Measurements from ENCODE around the gene BBX. TPM values are rescaled to one million over a fixed set of nuclear protein-coding genes. Genes with fewer than 3 reads are reported as not detected.

The BBX gene
- total RNA-seq, 1 donor from 2014 or later, result 93.6 TPM

DNA sequence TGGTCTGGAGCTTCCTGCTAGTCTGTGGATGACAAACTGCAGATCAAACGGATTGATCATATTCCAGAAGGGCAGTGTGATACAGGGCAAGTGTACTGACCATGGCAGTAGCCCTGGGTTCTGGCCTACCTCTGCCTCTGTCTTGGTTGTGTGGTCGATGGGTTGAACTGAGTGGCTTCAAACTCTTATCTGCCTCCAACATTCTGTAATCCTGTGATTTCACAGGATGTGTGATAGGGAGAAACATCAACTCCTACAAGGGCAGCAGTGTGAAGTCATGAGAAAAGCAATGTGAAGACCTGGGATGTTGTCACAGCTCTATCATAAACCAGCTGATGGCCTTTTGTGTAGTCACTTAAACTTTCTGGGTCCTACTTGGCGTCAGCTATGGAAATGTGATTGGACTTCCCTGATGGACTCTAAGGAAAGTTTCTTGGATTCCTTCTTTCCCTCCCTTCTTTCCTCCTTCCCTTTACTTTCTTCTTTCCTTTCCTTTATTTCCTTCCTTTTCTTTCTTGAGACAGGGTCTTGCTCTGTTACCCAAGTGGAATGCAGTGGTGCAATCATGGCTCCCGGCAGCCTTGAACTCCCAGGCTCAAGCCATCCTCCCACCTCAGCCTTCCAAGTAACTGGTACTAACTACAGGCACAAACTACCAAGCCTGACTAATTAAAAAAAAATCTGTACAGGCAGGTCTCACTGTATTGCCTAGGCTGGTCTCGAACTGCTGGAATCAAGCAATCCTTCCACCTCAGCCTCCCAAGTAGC lies 114.8 kb downstream of the BBX start:
- no peak for DNase-seq (ENCODE audit: low spot score)
- no peak for ATAC-seq
- intact Hi-C loops (cut with DNase I), result no loop called here

DNA sequence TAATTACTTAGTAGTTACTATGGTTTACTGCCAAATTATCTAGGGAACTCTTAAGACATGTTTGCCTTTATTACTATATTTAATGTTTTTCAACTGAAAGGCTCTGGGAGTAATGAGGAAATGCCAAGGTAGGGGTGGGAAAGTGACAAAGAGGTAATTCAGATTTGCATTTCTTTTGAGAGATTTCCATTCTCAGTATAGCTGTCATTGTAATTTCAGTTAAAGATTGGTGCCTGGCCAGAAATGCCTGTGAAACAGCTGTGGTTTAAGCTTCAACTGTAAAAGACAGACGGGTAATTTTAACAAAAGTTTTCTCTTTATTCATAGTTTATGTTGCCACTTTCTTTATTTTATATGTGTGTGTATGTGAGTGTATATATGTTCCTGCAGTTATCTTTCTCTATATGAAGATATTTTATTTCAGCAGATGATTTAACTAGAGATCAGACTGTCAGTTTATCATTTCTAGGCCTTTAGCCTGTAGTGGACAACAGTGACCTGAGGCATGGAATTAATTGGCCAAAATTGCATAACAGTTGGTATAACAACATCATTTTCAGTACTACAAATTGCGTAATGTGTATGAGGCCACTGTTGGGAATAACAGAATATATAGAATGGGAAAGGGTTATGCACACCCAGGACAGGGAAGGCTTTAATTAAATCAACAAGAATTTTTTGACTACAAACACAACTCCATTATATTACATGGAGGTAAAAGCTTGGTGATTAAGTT lies 119.0 kb downstream of the BBX start:
- DNase-seq (ENCODE audit: low spot score) (no peak), ATAC-seq (peak; percentile 70)
- intact Hi-C loops (cut with DNase I), result no loop called here

DNA sequence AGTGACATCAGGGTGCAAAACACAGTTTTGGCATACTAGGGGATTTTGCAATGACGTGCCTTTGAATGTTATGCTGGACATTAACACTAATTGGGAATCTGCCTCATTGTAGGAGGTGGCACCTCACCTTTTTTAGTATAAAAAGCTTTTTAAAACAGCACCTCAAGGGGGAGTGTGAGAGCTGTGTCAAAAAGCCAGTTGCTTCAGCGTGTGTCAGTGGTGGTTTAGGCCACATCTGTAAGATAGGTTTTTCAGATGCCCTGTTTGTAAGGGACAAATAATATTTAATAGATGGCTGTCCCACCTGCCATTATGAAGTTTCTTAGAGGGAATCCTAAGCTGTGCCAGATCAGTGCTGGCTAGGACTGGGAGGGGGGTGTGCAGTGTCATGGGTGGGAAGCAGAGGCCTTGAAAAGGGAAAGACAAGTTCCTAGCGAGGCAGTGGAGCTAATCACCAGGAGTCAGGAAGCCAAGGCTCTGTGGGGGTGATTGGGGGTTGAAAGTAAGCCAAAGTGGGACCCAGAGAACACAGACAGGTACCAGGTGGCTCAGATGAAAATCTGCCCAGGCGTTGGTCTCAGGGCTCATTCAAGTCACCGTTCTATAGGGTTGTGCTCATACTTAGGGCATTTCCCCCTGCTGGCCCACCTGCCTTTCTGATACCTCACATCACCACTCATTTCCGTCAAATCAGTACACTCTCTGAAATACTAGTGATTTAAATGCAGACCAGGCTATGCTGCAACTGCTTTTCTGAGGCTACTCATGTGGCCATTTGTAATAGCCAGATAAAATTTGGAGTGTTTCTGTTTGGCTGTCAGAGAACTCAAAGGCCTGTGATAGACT lies 120.5 kb downstream of the BBX start:
- ATAC-seq, result no peak
- intact Hi-C loops (cut with DNase I), result no loop called here
- no peak for DNase-seq (ENCODE audit: low spot score)

DNA sequence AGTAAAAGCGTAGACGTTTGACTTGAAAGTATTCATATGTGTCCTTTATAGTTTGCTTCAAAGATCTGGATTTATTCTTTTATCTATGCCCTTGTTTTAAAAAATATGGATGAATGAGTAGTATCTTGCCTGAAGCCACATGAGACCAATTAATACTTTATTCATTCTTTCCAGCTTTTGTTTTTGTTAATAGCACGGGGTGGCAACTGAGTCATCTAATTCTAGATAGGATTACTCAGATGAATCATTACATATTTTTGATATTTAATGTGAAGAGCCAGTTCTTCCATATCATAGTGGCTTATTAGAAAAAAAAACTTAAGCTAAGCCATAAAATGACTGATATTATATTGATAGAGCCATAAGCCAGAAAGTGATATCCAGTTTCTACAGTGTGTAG lies 121.9 kb downstream of the BBX start:
- DNase-seq (ENCODE audit: low spot score) (no peak), ATAC-seq (no peak)
- intact Hi-C loops (cut with DNase I), result no loop called here

DNA sequence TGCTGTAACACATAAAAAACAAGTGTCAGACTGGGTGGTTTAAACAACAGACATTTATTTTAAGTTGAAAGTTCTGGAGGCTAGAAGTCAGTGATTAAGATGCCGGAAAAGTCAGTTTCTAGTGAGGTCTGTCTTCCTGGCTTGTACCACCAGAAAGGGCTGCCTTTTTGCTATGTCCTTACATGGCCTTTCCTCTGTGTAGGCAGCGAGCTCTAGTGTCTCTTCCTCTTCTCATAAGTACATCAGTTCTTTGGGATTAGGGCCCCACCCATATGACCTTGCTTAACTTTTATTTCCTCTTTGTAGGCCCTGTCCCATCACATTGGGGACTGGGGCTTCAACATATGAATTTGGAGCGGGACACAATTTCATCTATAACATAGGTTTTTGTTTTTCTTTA lies 128.0 kb downstream of the BBX start:
- no peak for ATAC-seq
- intact Hi-C loops (cut with DNase I), result loop anchor here (10.0 kb wide), 1 partner anchor 754 kb away; no protein-coding TSS in a partner anchor

DNA sequence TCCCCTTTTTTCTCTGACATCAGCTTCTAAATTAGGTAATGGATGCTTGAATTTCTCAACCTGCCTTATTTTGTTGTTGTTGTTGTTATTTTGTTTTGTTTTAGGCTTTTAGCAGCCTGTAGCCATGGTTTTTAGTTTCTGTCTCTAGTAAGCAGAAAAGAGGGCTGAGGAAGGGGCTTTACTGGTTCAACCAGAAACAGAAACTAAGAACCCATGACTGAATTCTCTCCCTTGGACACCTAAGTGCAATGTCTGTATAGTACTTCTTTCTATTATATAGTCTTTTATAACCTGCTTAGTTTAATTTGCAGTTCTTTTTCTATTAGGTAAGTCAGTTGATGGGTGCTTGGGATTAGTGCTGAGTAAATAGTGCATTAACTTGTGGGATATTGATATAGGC lies 129.0 kb downstream of the BBX start:
- ATAC-seq, result no peak
- DNase-seq (ENCODE audit: low spot score), result no peak
- intact Hi-C loops (cut with DNase I), result loop anchor here (10.0 kb wide), 1 partner anchor 753 kb away; no protein-coding TSS in a partner anchor

More for the DNA sequence above, 128.0 kb downstream of the BBX start:
- DNase-seq (ENCODE audit: low spot score), result no peak

DNA sequence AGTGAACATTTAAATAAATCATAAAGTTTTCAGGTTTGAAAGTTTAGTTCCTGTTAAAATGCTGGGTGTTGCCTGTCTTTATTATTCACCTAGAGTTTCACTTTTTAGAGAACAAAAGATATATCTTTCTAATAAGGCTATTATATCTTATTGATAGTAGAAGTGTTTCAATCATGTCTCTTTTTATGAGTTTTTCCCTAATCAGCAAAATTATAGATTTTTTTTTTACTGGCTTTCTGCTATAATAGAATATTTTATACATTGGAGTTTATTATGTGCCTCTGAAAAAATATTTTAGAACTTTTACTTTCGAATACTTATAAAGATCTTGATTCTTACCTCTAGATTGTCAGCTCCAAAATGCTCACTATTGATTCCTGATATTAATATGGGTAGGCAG lies 131.5 kb downstream of the BBX start:
- DNase-seq (ENCODE audit: low spot score), result no peak
- ATAC-seq, result no peak
- intact Hi-C loops (cut with DNase I), result loop anchor here (10.0 kb wide), 1 partner anchor 751 kb away; no protein-coding TSS in a partner anchor

DNA sequence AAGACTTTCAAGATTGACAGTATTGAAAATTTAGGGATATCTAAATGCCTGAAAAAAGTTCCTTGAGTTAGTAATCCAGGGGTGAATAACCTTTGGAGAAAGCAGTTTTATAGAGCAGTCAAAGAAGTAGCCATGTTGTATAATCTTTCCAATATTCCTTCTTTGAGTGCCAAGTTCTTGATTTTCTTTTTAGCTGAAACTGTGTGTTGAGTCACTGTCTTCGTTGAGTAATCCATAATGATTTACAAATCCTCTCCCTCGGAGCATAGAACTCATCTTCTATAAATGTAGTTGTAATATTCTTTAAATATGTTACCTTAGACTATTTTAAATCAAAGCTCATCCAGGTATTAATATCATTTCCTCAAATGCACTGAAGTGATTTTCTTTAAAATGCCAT lies 135.2 kb downstream of the BBX start:
- DNase-seq (ENCODE audit: low spot score) (no peak), ATAC-seq (no peak)
- intact Hi-C loops (cut with DNase I), result loop anchor here (10.0 kb wide), 1 partner anchor 747 kb away; no protein-coding TSS in a partner anchor

DNA sequence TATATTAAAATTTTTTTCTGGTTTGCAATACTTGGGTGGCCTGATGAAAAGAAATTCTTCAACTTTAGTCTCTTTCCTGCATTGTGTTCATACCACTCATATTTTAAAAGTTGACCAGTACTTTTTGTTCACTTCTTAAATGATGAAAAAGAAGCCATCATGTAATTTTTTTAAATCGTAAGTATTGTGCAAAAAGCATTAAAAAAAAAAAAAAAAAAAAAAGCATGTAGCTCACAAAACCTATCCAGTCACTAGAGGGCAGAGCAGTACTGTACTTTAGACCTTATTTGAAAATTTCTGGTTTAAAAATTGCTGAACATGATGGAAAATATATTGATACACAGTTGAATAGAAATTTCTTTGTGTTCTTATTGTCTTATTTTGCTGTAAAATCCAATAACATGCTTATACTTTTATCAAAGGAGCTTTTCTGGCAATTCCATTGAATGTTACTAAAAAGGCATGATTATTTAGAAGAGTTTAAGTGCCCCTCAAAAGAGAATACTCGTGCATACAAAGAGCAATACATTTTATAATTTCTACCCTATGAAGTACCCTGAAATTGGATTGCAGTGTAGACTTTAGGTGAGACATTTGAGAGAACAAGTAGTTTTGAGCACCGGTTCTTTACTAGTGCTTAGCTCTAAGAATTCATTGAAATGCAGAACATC lies 137.7 kb downstream of the BBX start:
- ATAC-seq (peak; percentile 61), DNase-seq (ENCODE audit: low spot score) (no peak)
- intact Hi-C loops (cut with DNase I), result no loop called here

DNA sequence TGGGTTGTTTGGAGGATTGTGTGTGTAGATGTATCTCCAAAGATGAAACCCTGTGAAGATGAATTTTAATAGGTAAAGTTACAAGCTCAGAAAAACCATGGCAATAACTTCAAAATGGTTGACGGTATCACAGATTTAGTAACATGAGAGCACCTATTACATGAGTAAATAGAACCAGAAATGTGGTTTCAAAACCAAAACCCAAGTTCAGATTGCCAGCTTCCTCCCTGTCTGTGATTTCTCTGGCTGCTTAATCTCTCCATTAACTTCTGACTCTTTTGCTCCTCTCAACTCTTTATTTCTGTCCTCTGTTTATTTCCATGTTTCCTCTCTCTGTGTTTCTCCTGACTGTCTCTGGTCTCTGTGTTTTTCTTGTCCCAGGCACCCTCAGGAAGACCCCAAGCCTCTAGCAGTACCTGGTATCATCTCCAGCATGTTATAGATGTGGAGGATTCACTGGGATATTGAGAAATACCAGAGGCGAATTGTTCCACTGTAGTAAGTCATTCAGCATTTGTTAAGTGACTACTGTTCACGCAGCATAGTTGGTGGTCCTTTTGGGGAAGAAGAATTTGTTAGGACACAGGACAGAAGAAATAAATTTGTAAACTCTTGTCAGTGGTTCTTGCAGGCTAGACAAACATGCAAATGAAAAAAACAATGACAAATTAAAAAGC lies 138.8 kb downstream of the BBX start:
- ATAC-seq, result no peak
- DNase-seq (ENCODE audit: low spot score), result no peak
- intact Hi-C loops (cut with DNase I), result no loop called here

DNA sequence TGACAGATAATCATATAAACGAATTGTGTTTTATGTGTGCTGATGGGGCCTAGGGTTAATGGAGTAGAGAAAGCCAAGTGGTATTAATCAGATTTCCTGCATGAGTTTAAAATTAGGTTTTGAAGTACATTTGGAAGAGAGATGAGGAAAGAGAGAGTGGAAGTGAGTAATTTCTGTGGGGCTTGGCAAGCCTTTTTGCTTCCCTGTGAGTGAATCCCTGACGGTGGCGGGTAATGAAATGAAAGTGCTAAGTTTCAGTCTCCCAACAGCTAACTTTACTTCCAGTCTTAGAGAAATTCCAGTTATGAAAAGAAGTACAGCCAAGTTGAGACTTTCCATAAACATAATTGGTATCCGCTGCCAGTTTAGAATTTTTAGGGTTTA lies 139.4 kb downstream of the BBX start:
- ATAC-seq (peak; percentile 85), DNase-seq (ENCODE audit: low spot score) (no peak)
- intact Hi-C loops (cut with DNase I), result no loop called here

DNA sequence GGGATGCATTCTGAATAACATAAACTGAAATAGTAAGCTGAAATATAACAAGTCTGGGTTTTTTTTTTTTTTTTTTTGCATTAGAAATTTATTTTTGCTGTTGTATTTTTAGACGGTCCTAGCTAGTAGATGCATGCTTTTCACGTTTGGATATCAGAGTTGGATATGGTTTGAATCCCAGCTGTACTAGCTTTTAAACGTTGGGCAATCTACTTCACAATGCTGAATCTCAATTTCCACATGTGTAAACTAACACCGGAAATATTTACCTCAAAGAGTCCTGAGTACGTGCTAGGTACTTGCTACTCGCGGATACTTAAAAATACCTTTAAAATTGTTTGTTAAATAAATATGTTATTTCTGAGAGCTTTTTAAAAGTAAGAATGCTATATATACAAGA lies 139.8 kb downstream of the BBX start:
- intact Hi-C loops (cut with DNase I), result no loop called here
- DNase-seq (ENCODE audit: low spot score) (no peak), ATAC-seq (peak; percentile 52)

DNA sequence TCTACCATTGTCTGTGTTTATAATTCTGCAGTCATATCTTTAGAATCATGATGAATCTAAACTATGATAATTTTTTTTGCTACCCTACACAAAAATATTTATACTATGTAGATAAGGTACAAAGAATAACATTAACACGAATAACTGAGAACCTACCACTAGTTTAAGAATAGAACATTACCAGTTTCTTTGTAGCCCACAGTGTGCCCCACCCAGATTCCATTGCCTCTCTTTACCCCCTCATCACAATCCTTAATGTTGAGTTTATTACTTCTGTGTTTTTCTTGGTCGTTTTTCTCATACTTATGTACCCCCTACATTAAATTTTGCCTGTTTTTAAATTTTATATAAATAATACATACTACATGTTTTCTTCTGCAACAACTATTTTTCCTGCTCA lies 140.5 kb downstream of the BBX start:
- no peak for DNase-seq (ENCODE audit: low spot score)
- no peak for ATAC-seq
- intact Hi-C loops (cut with DNase I), result no loop called here

DNA sequence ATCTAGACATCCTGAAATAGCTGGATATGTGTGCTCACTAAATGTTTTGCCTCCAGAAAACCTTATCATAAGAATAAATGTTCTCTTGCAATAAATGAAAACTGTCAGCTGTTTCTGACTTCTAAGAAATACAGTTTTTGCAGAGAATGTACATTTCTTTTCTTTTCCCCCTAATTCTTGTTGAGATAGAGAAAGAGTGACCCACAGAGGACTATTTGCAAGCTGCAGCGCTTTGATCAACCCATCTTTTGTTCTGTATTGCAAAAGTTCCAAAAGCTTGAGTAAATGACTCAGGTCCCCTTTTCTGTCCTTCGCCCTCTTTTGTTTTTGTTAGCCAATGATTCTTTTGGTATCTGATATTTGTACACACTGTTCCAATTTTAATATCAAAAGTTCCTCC lies 141.9 kb downstream of the BBX start:
- ATAC-seq (no peak), DNase-seq (ENCODE audit: low spot score) (no peak)
- intact Hi-C loops (cut with DNase I), result no loop called here

DNA sequence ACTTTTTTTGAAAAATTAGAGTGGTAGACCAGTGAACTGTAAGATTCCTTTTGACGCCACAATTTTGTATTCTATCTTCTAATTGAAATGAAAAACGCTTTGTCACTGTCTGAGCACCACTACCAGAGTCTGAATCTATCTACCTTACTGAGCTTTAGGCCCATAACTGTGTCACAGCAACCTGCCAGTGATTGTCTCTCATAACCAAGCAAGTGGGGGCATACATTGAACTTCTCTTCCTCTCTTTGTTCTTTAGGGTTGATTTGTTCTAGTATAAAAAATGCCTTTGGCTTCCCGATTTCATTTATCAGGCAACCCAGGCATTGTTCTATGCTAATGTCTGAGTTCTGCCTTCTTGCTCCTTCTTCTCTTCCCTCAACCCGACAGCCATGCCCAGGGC lies 142.6 kb downstream of the BBX start:
- intact Hi-C loops (cut with DNase I), result no loop called here
- no peak for DNase-seq (ENCODE audit: low spot score)
- ATAC-seq, result no peak

DNA sequence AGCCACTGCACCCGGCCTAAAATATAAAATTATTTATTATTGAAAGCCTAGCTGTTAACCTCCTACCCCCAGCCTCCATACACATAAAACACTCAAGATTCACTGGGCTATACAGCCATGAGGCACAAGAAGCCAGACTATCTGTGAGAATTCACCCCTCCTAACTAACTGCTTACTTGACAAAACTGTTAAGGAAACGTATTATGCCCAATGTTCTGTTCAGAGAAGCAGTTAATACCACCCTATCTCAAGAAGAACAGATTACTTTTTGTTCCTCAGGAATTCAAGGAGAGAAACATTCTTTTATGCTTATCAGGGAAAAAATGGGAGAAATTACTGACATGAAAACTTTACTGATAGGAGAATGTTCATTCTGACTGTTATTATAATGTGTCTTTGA lies 144.1 kb downstream of the BBX start:
- no peak for ATAC-seq
- no peak for DNase-seq (ENCODE audit: low spot score)
- intact Hi-C loops (cut with DNase I), result no loop called here

DNA sequence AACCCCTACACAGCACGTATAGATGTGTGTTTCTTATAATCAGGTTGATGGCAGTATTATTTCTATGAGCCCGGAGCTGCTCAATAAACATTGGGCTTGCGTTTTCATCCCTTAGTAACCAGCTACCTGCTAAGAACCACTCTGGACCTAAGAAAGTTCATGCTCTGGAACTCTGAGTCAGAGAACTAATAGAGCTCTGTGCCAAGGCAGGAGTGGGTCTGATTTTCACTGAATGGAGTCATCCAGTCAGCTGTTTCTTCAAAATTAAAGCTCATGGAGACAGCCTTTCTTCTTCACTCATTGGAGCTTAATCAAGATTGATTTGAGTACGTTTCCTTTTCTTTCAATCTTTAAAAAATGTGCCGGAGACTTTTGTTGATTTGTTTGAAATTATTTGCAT lies 145.7 kb downstream of the BBX start:
- DNase-seq (ENCODE audit: low spot score), result no peak
- no peak for ATAC-seq
- intact Hi-C loops (cut with DNase I), result no loop called here

DNA sequence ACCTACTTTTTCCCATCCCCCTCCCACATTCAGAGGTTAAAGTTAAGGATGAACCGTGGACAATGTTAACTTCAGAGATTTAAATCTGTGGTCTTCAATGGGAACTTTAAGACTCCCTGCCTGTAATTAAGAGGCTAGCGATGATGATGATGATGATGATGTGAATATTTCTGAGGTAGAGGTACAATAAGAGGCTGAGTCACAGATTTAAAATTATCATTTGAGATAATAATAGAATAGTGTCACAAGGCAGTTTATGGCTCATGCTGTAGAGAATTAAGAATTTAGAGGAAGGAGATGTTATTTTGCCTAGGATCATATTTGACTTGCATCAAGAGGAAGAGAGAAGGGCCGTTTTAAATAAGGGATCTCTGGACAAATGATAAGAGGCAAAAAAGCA lies 146.2 kb downstream of the BBX start:
- no peak for ATAC-seq
- DNase-seq (ENCODE audit: low spot score), result no peak
- intact Hi-C loops (cut with DNase I), result no loop called here

DNA sequence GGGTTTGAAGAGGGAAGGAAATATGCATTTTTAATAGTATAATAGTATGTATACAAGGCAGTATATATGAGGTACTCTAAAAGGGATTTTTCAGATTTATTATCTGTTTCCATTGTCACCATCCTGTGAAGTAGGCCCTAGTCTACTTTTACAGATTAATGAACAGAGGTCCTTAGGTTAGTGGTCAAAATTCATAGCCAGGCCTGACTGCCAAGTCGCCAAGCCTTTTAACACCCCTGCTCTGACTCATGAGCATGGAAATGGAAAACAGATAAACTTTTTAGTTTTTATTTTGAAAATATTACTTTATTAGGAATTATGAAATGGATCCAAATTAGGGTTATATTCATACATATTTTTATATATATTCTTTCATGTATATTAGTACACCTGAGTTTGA lies 146.9 kb downstream of the BBX start:
- ATAC-seq, result no peak
- DNase-seq (ENCODE audit: low spot score), result no peak
- intact Hi-C loops (cut with DNase I), result loop anchor here (10.0 kb wide), 1 partner anchor 75 kb away; no protein-coding TSS in a partner anchor

Measured in sciatic nerve (tissue), 2 donors.